ENCODE data around the gene FAM13B. TPM values are rescaled to one million over a fixed set of nuclear protein-coding genes. Genes with fewer than 3 reads are reported as not detected.
A peak's percentile ranks its signal among the peaks of the same experiment; 100 is the strongest.
"Not testable (repeated sequence)": the region's sequence is repeated elsewhere in the genome, so short reads cannot be mapped to it uniquely, and the experiment has no call there.

Gene FAM13B
- total RNA-seq, 4 donors from 2014 or later: 44.1 to 102 (median 76.6) TPM

DNA sequence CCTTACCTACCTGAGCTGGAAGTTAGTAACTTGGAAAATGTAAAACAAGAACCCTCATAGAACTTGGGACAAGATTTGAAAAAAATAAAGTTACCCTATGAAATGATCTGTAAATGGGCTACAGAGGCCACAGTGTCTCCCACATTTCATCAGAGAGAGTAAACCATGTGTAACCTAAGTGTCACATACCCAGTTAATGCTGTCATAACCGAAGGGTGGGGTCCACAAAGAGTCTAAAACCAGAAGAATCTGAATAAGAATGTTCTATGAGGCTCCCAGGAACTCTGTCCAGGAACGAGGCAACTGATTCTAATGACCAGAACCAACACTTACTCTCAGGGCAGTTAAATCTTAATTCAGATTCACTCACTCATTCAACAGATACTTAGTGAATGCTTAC lies 1.0 kb upstream of the FAM13B start:
- H3K27me3 ChIP-seq: no peaks in the 10 kb centered on the region
- TF ChIP-seq POLR2AphosphoS5 (IDR thresholded peaks at IDR 0.05): no peak
- TF ChIP-seq, protein P1, sequence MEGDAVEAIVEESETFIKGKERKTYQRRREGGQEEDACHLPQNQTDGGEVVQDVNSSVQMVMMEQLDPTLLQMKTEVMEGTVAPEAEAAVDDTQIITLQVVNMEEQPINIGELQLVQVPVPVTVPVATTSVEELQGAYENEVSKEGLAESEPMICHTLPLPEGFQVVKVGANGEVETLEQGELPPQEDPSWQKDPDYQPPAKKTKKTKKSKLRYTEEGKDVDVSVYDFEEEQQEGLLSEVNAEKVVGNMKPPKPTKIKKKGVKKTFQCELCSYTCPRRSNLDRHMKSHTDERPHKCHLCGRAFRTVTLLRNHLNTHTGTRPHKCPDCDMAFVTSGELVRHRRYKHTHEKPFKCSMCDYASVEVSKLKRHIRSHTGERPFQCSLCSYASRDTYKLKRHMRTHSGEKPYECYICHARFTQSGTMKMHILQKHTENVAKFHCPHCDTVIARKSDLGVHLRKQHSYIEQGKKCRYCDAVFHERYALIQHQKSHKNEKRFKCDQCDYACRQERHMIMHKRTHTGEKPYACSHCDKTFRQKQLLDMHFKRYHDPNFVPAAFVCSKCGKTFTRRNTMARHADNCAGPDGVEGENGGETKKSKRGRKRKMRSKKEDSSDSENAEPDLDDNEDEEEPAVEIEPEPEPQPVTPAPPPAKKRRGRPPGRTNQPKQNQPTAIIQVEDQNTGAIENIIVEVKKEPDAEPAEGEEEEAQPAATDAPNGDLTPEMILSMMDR (IDR thresholded peaks at IDR 0.05): no peak
- TF ChIP-seq POLR2A (IDR thresholded peaks at IDR 0.05): no peak
- no peak for TF ChIP-seq EP300 (IDR thresholded peaks at IDR 0.05)
- peaks cover 3 to 62% (median 21%) of the 10 kb centered on the region in 3 donors for H3K4me1 ChIP-seq
- H3K4me3 ChIP-seq: no peak overlapping the region
- 53 to 64% methylated on average over 2 of the region's 2 CpGs for WGBS, 2 donors (ENCODE audit: low coverage in 1 of 2)
- ATAC-seq: no peak
- H3K9me3 ChIP-seq: no peaks in the 10 kb centered on the region
- no peaks in the 10 kb centered on the region for H3K36me3 ChIP-seq
- peak overlapping the region; percentile 92 to 100 (median 99) for H3K27ac ChIP-seq

DNA sequence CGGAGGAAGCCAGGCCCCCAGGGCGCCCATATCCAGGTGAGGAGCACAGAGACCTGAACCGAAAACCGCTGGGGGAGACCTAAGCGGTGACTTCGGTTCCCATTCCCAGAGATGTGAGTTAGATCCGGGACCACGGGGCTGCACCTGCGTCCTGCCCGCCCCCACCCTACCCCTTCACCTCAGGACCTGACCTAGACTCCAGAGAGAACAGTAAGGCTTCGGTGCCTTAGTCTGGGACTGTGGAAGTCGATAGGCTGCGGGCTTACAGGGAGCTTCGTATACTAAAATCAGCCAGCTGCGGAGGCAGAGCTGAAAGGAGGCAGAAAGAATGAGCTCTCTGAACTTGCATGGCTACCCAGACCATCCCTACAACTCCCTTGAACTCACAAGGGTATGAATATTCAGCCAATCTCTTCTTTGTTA lies 518 bp upstream of the FAM13B start:
- ATAC-seq: peak; percentile 39
- peak overlapping the region; percentile 75 to 96 for H3K4me3 ChIP-seq
- H3K36me3 ChIP-seq: no peaks in the 10 kb centered on the region
- TF ChIP-seq EP300 (IDR thresholded peaks at IDR 0.05): no peak
- peaks cover 3 to 64% (median 25%) of the 10 kb centered on the region in 3 donors for H3K4me1 ChIP-seq
- peak overlapping the region; percentile 92 to 100 (median 99) for H3K27ac ChIP-seq
- no peaks in the 10 kb centered on the region for H3K27me3 ChIP-seq
- WGBS, 2 donors (ENCODE audit: low coverage in 1 of 2): 3% methylated on average over 15 of the region's 15 CpGs; no CpG with 5 or more reads in 1 of the 2 donors
- H3K9me3 ChIP-seq: no peaks in the 10 kb centered on the region

DNA sequence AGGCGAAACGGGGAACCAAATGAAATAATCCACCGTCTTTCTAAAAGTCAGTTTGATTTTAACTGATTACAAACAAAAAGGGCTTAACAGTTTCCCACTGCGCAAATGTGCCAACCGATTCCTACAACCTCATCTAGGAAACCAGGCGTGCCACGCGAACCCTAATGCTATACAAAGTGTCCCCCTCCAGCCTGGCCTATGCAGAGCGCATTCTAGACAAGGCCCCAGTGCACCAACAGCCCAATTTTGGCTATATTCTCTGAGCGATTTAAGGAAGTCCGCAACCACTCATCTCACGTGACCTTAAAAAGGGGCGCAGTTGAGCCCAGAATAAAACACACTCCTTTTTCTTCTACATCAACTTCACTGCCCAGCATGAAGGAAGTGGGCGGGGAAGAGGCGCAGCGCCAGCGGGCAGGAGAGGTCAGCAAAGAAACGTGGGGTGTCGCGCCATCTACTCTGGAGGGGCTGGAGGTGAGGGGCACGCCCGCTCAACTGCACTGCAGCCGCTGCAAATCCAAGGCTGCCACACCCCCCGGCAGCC lies 779 bp downstream of the FAM13B start:
- Histone ChIP-seq H3K27ac (peak overlapping the region; percentile 92 to 100 (median 99)), H3K36me3 (no peaks in the 10 kb centered on the region), H3K9me3 (no peaks in the 10 kb centered on the region), H3K4me1 (peaks cover 3 to 68% (median 27%) of the 10 kb centered on the region in 3 donors), H3K4me3 (peak overlapping the region; percentile 75 to 96), H3K27me3 (no peaks in the 10 kb centered on the region)
- no peak for TF ChIP-seq POLR2AphosphoS5 (IDR thresholded peaks at IDR 0.05)
- TF ChIP-seq, protein P1 (IDR thresholded peaks at IDR 0.05): peak in 1 of 4 experiments; percentile 9
- WGBS, 2 donors (ENCODE audit: low coverage in 1 of 2): 0 to 7% methylated on average over 9 to 17 of the region's 24 CpGs
- peak; percentile 18 for ATAC-seq

DNA sequence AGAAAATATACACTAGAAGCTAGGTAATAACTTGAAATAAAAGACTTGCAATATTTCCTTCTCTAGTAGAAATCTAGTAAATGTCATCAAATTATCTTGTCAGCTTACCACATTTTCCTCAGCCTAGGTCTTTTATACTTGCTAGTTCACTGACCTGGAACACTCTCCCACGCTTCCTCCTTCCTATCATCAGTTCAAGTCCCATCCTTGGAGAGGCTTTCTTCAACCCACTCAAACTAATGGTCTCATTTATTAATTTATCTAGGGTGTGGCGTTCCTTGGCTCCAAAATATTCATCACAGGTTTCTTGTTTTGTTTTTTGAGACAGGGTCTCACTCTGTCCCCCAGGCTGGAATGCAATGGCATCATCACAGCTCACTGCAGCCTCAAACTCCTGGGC lies 2.9 kb downstream of the FAM13B start:
- peaks cover 0 to 74% (median 28%) of the 10 kb centered on the region in 3 donors for H3K4me1 ChIP-seq
- H3K27me3 ChIP-seq: no peaks in the 10 kb centered on the region
- 40 to 85% methylated on average over 2 of the region's 2 CpGs for WGBS, 2 donors (ENCODE audit: low coverage in 1 of 2)

DNA sequence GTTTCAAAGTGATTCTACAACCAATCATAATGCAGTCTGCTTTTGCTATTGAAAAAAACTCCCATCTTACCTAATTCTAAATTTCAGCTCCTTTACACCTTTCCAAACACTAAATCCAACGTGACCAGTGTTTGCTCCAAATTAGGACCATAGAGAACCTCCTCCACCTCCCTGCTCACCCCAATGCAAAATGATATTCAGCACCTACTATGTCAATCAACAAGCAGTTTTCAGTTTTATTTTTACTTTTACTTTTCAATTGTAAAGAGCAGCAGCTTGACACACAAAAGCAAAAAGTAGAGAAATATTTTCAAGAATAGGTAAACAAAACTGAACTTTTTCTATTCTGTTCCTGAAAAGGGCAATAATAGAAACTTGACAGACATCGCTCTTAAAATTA lies 3.4 kb downstream of the FAM13B start:
- peak overlapping the region in 1 of 4 donors; percentile 99 for H3K27ac ChIP-seq
- ATAC-seq: no peak
- 38 to 49% methylated on average over 2 of the region's 2 CpGs for WGBS, 2 donors (ENCODE audit: low coverage in 1 of 2)
- TF ChIP-seq POLR2A (IDR thresholded peaks at IDR 0.05) (no peak), POLR2AphosphoS5 (IDR thresholded peaks at IDR 0.05) (no peak), EP300 (IDR thresholded peaks at IDR 0.05) (no peak)
- no peaks in the 10 kb centered on the region for H3K27me3 ChIP-seq
- H3K36me3 ChIP-seq: no peaks in the 10 kb centered on the region
- H3K9me3 ChIP-seq: no peaks in the 10 kb centered on the region
- peaks cover 0 to 78% (median 29%) of the 10 kb centered on the region in 3 donors for H3K4me1 ChIP-seq
- H3K4me3 ChIP-seq: no peak overlapping the region

More for the DNA sequence above, 2.9 kb downstream of the FAM13B start:
- TF ChIP-seq, protein P1 (IDR thresholded peaks at IDR 0.05): no peak
- TF ChIP-seq POLR2AphosphoS5 (IDR thresholded peaks at IDR 0.05) (no peak), POLR2A (IDR thresholded peaks at IDR 0.05) (no peak), EP300 (IDR thresholded peaks at IDR 0.05) (no peak)
- peak overlapping the region in 1 of 4 donors; percentile 99 for H3K27ac ChIP-seq
- H3K4me3 ChIP-seq: no peak overlapping the region
- no peak for ATAC-seq
- H3K9me3 ChIP-seq: no peaks in the 10 kb centered on the region
- H3K36me3 ChIP-seq: no peaks in the 10 kb centered on the region

DNA sequence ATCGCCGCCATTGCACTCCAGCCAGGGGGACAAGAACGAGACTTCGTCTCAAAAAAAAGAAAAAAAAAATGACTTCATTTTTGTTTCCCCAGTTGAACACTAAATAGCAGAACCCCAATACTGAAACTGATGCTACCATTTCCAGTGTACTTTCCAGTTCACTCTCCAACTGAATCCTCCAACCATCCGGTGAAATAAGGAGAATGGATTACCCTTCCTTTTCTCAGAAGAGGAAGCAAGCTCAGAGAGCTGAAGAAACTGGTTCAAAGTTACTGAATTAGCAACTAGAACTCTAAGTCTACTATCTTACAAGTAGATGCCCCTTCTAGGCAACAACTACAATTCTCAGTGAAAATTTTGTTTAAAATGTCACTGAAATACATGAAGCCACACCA lies 3.9 kb downstream of the FAM13B start:
- Histone ChIP-seq H3K27ac (peak overlapping the region in 1 of 4 donors; percentile 99), H3K9me3 (no peaks in the 10 kb centered on the region), H3K4me3 (no peak overlapping the region), H3K4me1 (peaks cover 0 to 80% (median 33%) of the 10 kb centered on the region in 3 donors), H3K36me3 (no peaks in the 10 kb centered on the region), H3K27me3 (no peaks in the 10 kb centered on the region)
- WGBS, 2 donors (ENCODE audit: low coverage in 1 of 2): 84 to 88% methylated on average over 5 of the region's 5 CpGs
- no peak for ATAC-seq
- TF ChIP-seq EP300 (IDR thresholded peaks at IDR 0.05) (no peak), POLR2AphosphoS5 (IDR thresholded peaks at IDR 0.05) (no peak), POLR2A (IDR thresholded peaks at IDR 0.05) (no peak)
- TF ChIP-seq, protein P1 (IDR thresholded peaks at IDR 0.05): no peak

DNA sequence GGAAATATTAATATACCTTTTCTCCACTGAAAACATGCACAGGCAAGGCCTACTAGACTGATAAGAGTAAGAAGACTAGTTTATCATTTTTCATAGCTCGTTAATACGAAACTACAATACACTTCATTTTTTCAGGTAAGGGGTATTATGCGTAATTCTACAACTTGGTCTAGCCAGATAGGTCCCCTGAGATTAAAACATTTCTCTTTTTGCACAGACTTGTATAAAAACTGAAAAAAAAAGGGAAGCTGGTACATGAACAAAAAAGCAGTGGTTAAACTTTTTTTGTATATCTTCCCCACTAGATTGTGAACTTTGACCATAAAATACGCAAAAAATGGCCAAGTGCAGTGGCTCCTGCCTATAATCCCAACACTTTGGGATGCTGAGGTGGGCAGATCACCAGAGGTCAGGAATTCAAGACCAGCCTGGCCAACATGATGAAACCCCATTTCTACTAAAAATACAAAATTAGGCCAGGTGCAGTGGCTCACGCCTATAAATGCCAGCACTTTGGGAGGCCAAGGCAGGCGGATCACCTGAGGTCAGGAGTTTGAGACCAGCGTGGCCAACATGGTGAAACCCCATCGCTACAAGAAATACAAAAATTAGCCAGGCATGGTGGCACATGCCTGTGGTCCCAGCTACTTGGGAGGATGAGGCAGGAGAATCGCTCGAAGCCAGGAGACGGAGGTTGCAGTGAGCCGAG lies 4.5 kb downstream of the FAM13B start:
- peak overlapping the region in 1 of 4 donors; percentile 99 for H3K27ac ChIP-seq
- H3K4me1 ChIP-seq: peaks cover 0 to 80% (median 32%) of the 10 kb centered on the region in 3 donors
- H3K36me3 ChIP-seq, H3K4me3 ChIP-seq, H3K9me3 ChIP-seq, ATAC-seq, H3K27me3 ChIP-seq: not testable (repeated sequence)
- WGBS, 2 donors (ENCODE audit: low coverage in 1 of 2): 95 to 100% methylated on average over 11 to 12 of the region's 12 CpGs

DNA sequence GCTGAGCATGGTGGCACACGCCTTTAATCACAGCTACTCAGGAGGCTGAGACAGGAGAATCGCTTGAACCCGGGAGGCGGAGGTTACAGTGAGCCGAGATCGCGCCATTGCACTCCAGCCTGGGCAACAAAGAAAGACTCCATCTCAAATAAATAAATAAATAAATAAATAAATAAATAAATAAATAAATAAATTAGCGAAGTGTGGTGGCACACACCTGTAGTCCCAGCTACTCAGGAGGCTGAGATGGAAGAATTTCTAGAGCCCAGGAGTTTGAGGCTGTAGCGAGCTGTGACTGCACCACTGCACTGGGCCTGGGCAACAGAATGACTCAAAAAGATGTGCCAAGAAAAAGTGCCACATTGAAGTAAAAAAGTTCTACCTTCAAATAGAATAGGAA lies 6.1 kb downstream of the FAM13B start:
- H3K27ac ChIP-seq, H3K9me3 ChIP-seq, H3K4me3 ChIP-seq, ATAC-seq, H3K36me3 ChIP-seq, H3K27me3 ChIP-seq: not testable (repeated sequence)
- WGBS, 2 donors (ENCODE audit: low coverage in 1 of 2): 92 to 95% methylated on average over 3 to 9 of the region's 9 CpGs
- H3K4me1 ChIP-seq: peaks cover 0 to 94% (median 32%) of the 10 kb centered on the region in 3 donors
